Neural progenitor cell (in vitro differentiated cells): Measurements from ENCODE around the gene TAP1.

Source experiments
- CTCF ChIP-seq: fragments of 200-600 bp; sonication (generic); IDR thresholded peaks from 2 replicates; pipeline ENCODE4 v1.5.1; 2017; ENCODE audit warnings: antibody characterized with exemption, mild to moderate bottlenecking
- EZH2 ChIP-seq: fragments of 200-600 bp; sonication (generic); IDR thresholded peaks from 2 replicates; pipeline ENCODE4 v1.6.1; 2017; ENCODE audit warnings: antibody characterized with exemption, mild to moderate bottlenecking, moderate library complexity

DNA sequence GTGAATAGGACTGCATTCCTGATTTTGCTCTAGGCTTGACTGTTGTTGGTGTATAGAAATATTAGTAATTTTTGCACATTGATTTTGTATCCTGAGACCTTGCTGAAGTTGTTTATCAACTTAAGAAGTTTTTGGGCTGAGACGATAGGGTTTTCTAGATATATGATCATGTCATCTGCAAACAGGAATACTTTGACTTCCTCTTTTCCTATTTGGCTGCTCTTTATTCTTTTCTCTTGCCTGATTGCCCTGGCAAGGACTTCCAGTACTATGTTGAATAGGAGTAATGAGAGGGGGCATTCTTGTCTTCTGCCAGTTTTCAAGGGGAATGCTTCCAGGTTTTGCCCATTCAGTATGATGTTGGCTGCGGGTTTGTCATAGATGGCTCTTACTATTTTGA, 50.1 kb downstream of the TAP1 start:
- no peak for TF ChIP-seq EZH2
- TF ChIP-seq CTCF: no peak
